ENCODE measurements around the gene BCL2. TPM values are rescaled to one million over a fixed set of nuclear protein-coding genes. Genes with fewer than 3 reads are reported as not detected.

Gene BCL2
- total and polyA plus RNA-seq, 9 donors = 13.7 to 43.9 (median 35.7) TPM

GRCh38 chr18:63284827-63285733 lies 34.5 kb downstream of the BCL2 start:
- intact Hi-C loops (cut with DNase I) = loop anchor here in 1 of 4 donors (5.0 to 10.0 kb wide), 2 partner anchors 32 to 140 kb away; partner anchors contain the start of gene BCL2
- TF ChIP-seq CTCF (IDR thresholded peaks at IDR 0.05) = no peak
- no peak for TF ChIP-seq POLR2A (IDR thresholded peaks at IDR 0.05)
- no peak for TF ChIP-seq EP300 (IDR thresholded peaks at IDR 0.05)
- no peaks in the 10 kb centered on the region for H3K36me3 ChIP-seq
- H3K9me3 ChIP-seq = no peaks in the 10 kb centered on the region
- peaks cover 37% of the 10 kb centered on the region for H3K4me1 ChIP-seq (ENCODE audit: insufficient read depth)
- 59 to 63% (median 62%) methylated on average over 14 of the region's 14 CpGs for WGBS, 3 donors
- no peak for DNase-seq
- peak overlapping the region in 1 of 2 donors; percentile 45 for H3K27ac ChIP-seq
- no peak overlapping the region for H3K4me3 ChIP-seq
- H3K27me3 ChIP-seq = no peaks in the 10 kb centered on the region

- intact Hi-C loops (cut with DNase I) = loop anchor here in 1 of 4 donors (5.0 to 10.0 kb wide), 2 partner anchors 33 to 139 kb away; partner anchors contain the start of gene BCL2
- 79 to 91% (median 82%) methylated on average over 5 of the region's 5 CpGs for WGBS, 3 donors
- no peak for DNase-seq
- TF ChIP-seq POLR2A (IDR thresholded peaks at IDR 0.05) (no peak), CTCF (IDR thresholded peaks at IDR 0.05) (no peak), EP300 (IDR thresholded peaks at IDR 0.05) (no peak)
- H3K27me3 ChIP-seq = no peaks in the 10 kb centered on the region
- peaks cover 34% of the 10 kb centered on the region for H3K4me1 ChIP-seq (ENCODE audit: insufficient read depth)
- H3K36me3 ChIP-seq = no peaks in the 10 kb centered on the region
- no peak overlapping the region for H3K4me3 ChIP-seq
- H3K27ac ChIP-seq = peak overlapping the region in 1 of 2 donors; percentile 45
- no peaks in the 10 kb centered on the region for H3K9me3 ChIP-seq
Observed at GRCh38 chr18:63284173-63284799, 35.3 kb downstream of the BCL2 start.

- DNase-seq = no peak
- Histone ChIP-seq H3K36me3 (no peaks in the 10 kb centered on the region), H3K4me1 (ENCODE audit: insufficient read depth) (peaks cover 32% of the 10 kb centered on the region), H3K4me3 (no peak overlapping the region), H3K27ac (peak overlapping the region in 1 of 2 donors; percentile 18), H3K27me3 (no peaks in the 10 kb centered on the region), H3K9me3 (no peaks in the 10 kb centered on the region)
- WGBS, 3 donors = 71 to 83% (median 82%) methylated on average over 16 of the region's 16 CpGs
- intact Hi-C loops (cut with DNase I) = loop anchor here in 1 of 4 donors (5.0 to 10.0 kb wide), 2 partner anchors 34 to 139 kb away; partner anchors contain the start of gene BCL2
- TF ChIP-seq CTCF (IDR thresholded peaks at IDR 0.05) (no peak), POLR2A (IDR thresholded peaks at IDR 0.05) (no peak), EP300 (IDR thresholded peaks at IDR 0.05) (no peak)
Observed at GRCh38 chr18:63283305-63284094, 36.1 kb downstream of the BCL2 start.

GRCh38 chr18:63282793-63283192 lies 36.8 kb downstream of the BCL2 start:
- TF ChIP-seq POLR2A (IDR thresholded peaks at IDR 0.05) (no peak), EP300 (IDR thresholded peaks at IDR 0.05) (no peak), CTCF (IDR thresholded peaks at IDR 0.05) (no peak)
- peak overlapping the region in 1 of 2 donors; percentile 18 for H3K27ac ChIP-seq
- H3K9me3 ChIP-seq = no peaks in the 10 kb centered on the region
- no peak for DNase-seq
- H3K27me3 ChIP-seq = no peaks in the 10 kb centered on the region
- no peaks in the 10 kb centered on the region for H3K36me3 ChIP-seq
- H3K4me1 ChIP-seq (ENCODE audit: insufficient read depth) = peaks cover 30% of the 10 kb centered on the region
- intact Hi-C loops (cut with DNase I) = loop anchor here in 1 of 4 donors (5.0 to 10.0 kb wide), 2 partner anchors 35 to 138 kb away; partner anchors contain the start of gene BCL2
- no peak overlapping the region for H3K4me3 ChIP-seq

Data from ovary (tissue), 9 donors.